Testis (tissue), 3 donors: ENCODE results near the gene AMIGO1. TPM values are rescaled to one million over a fixed set of nuclear protein-coding genes. Genes with fewer than 3 reads are reported as not detected.

Source experiments
- DNase-seq: peaks from one replicate; pipeline ENCODE4 v3.0.0-alpha.2; 2019
- H3K27ac ChIP-seq, 2 donors: fragments of 200-600 bp; sonication (generic); one replicate each; pipeline ENCODE4 v1.5.1; 2019
- H3K27me3 ChIP-seq: fragments of 200-600 bp; sonication (generic); one replicate; pipeline ENCODE4 v1.5.1; 2019
- H3K36me3 ChIP-seq: fragments of 200-600 bp; sonication (generic); one replicate; pipeline ENCODE4 v1.5.1; 2017; ENCODE audit warnings: low read depth; ENCODE audit errors: missing control alignments
- H3K4me1 ChIP-seq: fragments of 200-600 bp; sonication (generic); one replicate; pipeline ENCODE4 v1.5.1; 2019
- H3K4me3 ChIP-seq, 2 donors: fragments of 200-600 bp; sonication (generic); one replicate each; pipeline ENCODE4 v1.5.1; 2017 to 2019
- H3K9me3 ChIP-seq: fragments of 200-600 bp; sonication (generic); one replicate; pipeline ENCODE4 v1.5.1; 2017
- POLR2A ChIP-seq: fragments of 450-650 bp; IDR thresholded peaks from one replicate; pipeline ENCODE4 v1.6.1; 2017; ENCODE audit warnings: antibody characterized with exemption, mild to moderate bottlenecking, moderate library complexity
- WGBS, 2 donors: methylation state at CpG; one replicate each; pipeline ENCODE4 v1.1.5; 2018; 5-methylcytosine and 5-hydroxymethylcytosine counted together
- intact Hi-C: fragments of 100-400 bp; cut with DNase I; formaldehyde crosslinking; loops from one replicate; pipeline ENCODE4 v1.15.1; 2023; ENCODE audit warnings: low total_unique reads
- polyA plus RNA-seq: library from polyadenylated mRNA; stranded (reverse); fragments of 350-450 nt; fragmentation: Illumina TruSeq; extraction: RNeasy Lipid Tissue Mini Kit (QIAGEN cat#74804); gene quantifications from one replicate; pipeline ENCODE4 v1.2.3, GENCODE V29; 2014; ENCODE audit warnings: low read depth, low replicate concordance; ENCODE audit not compliant: insufficient read depth
- total RNA-seq, 2 donors: library from RNA; depleted of rRNA; stranded (reverse); fragments of >200 nt; gene quantifications; one replicate each; pipeline ENCODE4 v1.2.3, GENCODE V29; 2016
- TF ChIP-seq, protein P1 (sequence below), 3 experiments: fragments of 450-650 bp in 2 of 3; fragments of 200-600 bp in 1 of 3; sonication (generic) in 1 of 3; IDR thresholded peaks; one replicate each; pipeline ENCODE4 v1.5.1; 2016 to 2019; ENCODE audit warnings: antibody characterized with exemption in 3 of 3, mild to moderate bottlenecking in 2 of 3, moderate library complexity in 1 of 3

AMIGO1 gene
- total and polyA plus RNA-seq, 3 donors from 2014 or later: 5.1 to 6.7 (median 6.0) TPM

DNA sequence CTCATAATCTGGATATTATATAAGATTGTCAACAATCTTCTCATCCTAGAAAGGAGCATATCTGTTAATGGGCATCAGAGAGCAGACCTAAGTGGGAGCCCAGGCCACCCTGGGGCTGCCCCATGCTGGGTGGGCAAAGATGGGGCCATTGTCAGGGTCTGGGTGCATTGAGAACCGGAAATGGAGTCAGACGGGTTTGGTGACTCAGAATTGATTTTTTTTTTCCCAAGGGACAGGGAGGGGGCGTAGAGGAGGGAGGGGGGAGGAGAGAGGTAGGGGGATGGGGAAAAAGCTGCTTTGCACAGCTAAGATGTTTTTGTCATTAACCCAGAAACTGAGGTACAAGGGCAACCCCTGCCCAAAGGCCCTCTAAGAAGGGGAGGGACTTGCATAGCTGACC is 24.5 kb downstream of the AMIGO1 start:
- no peaks in the 10 kb centered on the region for H3K9me3 ChIP-seq
- 18% methylated on average over 3 of the region's 3 CpGs for WGBS, 2 donors
- no peak overlapping the region for H3K27ac ChIP-seq
- TF ChIP-seq, protein P1, sequence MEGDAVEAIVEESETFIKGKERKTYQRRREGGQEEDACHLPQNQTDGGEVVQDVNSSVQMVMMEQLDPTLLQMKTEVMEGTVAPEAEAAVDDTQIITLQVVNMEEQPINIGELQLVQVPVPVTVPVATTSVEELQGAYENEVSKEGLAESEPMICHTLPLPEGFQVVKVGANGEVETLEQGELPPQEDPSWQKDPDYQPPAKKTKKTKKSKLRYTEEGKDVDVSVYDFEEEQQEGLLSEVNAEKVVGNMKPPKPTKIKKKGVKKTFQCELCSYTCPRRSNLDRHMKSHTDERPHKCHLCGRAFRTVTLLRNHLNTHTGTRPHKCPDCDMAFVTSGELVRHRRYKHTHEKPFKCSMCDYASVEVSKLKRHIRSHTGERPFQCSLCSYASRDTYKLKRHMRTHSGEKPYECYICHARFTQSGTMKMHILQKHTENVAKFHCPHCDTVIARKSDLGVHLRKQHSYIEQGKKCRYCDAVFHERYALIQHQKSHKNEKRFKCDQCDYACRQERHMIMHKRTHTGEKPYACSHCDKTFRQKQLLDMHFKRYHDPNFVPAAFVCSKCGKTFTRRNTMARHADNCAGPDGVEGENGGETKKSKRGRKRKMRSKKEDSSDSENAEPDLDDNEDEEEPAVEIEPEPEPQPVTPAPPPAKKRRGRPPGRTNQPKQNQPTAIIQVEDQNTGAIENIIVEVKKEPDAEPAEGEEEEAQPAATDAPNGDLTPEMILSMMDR (IDR thresholded peaks at IDR 0.05): no peak
- no peak for TF ChIP-seq POLR2A
- peak overlapping the region in 1 of 2 donors; percentile 73 for H3K4me3 ChIP-seq
- H3K36me3 ChIP-seq: no peaks in the 10 kb centered on the region
- peaks cover 20% of the 10 kb centered on the region for H3K4me1 ChIP-seq
- no peak for DNase-seq
- intact Hi-C loops: no loop called here
- no peaks in the 10 kb centered on the region for H3K27me3 ChIP-seq

DNA sequence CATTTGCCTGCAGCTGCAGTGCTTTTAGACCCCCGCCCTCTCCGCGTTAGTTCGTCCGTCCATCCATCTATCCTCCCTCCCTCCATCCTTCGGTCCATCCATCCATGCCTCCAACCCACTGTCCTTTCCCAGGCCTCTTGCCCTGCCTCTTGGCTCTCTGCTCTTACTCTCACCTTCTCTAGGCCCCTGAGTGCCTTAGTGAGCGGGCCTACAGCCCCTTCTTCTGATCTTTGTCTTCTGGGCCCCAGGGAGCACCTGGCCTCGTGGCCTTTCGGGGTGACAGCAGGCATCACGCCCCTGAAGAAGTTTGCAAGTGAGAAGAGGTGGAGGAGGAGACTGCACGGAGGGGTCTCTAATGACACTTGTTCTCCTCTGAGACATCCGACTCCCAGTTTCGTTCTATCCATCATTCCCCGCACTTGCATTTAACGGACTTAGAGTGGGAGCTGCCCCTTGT is 25.0 kb downstream of the AMIGO1 start:
- Histone ChIP-seq H3K27ac (peak overlapping the region in 1 of 2 donors; percentile 94), H3K4me1 (peaks cover 20% of the 10 kb centered on the region), H3K9me3 (no peaks in the 10 kb centered on the region), H3K27me3 (no peaks in the 10 kb centered on the region), H3K4me3 (peak overlapping the region; percentile 73 to 83), H3K36me3 (no peaks in the 10 kb centered on the region)
- intact Hi-C loops: no loop called here
- DNase-seq: no peak
- 17 to 19% methylated on average over 15 of the region's 15 CpGs for WGBS, 2 donors
- no peak for TF ChIP-seq POLR2A
- TF ChIP-seq, protein P1 (IDR thresholded peaks at IDR 0.05): no peak

DNA sequence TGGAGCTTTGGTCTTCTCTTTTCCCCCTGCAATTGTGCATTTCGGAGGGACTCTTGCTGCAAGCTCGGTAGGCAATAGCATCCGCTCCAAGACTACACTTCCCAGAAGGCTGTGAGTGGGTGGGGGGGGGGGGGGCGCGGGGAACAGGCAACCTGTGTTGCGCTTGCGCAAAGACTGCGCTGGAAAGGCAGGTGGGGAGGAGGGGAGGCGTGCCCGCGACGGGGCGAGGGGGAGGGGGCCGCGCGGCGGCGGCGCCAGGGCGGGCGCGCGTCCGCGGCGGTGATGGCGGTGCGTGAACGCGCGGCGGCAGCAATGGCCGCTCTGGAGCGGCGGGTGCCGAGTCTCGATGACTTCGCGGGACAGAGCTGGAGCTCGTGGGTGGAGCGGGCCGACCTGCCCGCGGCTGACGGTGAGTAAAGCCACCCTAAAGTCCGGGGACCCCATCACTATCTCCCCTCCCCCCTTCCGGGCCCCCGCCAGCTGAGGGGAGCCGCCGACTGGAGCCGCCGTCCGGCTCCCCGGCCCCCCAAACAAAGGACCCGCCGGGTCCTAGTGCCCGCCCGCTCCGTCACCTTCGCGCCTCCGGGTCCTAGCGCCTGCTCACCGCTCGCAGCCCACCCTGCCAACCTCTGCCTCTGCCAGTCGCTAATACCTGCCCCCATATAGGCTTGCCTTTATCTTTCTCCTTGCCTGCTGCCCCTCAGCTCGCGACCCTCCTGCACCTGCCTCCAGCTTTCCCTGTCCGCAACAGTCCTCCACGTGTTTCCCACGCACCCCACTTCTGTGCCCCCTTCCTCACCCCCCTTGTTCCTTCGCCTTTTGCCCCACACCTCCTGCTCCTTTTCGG is 25.6 kb downstream of the AMIGO1 start, which contains the start of gene ATXN7L2:
Gene ATXN7L2, plus strand, starts transcription at position 234 of the 847 bp plus-strand sequence. Its CDS starts 49 bp downstream, at position 283.
- 1 to 2% methylated on average over 25 to 68 of the region's 73 CpGs for WGBS, 2 donors
- Histone ChIP-seq H3K27me3 (no peaks in the 10 kb centered on the region), H3K4me1 (peaks cover 20% of the 10 kb centered on the region), H3K4me3 (peak within 1 kb of the TSS; percentile 73 to 83), H3K36me3 (no peaks in the 10 kb centered on the region), H3K27ac (peak within 1 kb of the TSS; percentile 94 to 97), H3K9me3 (no peaks in the 10 kb centered on the region)
- DNase-seq: peak; percentile 92
- TF ChIP-seq POLR2A: no peak
- TF ChIP-seq, protein P1 (IDR thresholded peaks at IDR 0.05): no peak
- intact Hi-C loops: no loop called here

DNA sequence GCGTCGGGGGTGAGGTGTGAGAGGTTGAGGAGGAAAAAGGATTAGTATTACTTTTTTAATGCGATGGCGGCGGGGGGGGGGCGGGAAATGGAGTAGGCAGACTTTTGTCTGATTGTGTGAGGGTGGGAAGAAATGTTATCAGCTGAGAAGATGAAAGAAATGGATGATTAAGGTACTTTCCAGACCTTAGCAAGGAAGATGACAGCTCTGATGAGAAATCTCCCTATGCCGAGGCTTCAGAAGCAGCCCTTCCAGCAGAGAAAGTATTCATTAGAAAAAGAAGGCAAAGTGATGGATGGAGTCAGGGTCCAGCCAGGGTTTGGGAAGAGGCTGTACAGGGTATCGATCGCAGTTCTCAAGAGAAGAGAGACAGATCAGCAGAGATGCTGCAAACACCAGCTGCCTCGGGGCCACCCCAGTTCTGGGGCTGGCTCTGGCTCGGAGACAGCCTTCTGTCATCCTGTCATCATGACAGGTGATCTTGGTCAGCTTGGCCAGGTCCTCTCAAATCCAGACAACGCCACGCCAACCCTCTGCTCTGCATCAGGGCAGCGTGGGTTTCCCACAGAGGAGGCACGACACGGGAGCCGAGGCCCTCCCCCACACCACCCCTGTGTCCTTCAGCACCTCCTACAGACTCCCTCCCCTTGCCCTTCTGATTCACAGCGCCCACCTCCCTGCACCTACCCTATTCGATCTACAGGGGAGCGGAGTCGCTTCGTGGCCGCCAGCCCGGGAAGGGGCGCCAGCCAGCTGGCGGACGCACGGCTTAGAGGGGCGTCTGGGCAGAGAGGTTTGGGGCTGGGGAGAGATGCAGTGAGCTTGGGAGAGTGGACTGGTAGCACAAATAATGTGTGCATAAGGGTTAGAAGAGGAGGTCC is 26.5 kb downstream of the AMIGO1 start:
- H3K9me3 ChIP-seq: no peaks in the 10 kb centered on the region
- peak overlapping the region in 1 of 2 donors; percentile 36 for H3K27ac ChIP-seq
- peaks cover 16% of the 10 kb centered on the region for H3K4me1 ChIP-seq
- 11% methylated on average over 17 to 29 of the region's 29 CpGs for WGBS, 2 donors
- no peak for DNase-seq
- intact Hi-C loops: no loop called here
- TF ChIP-seq, protein P1 (IDR thresholded peaks at IDR 0.05): no peak
- no peaks in the 10 kb centered on the region for H3K27me3 ChIP-seq
- no peaks in the 10 kb centered on the region for H3K36me3 ChIP-seq
- H3K4me3 ChIP-seq: peak overlapping the region; percentile 62 to 83
